SK-N-SH treated with all-trans-retinoic acid at 6 μM for 48 hours (cell line): Measurements from ENCODE around the gene SPTA1.

Experiments
- ESRRG ChIP-seq: fragments of 250-450 bp; sonication (Bioruptor Pico); IDR thresholded peaks from 2 replicates; pipeline ENCODE4 v1.6.1; 2021; ENCODE audit warnings: mild to moderate bottlenecking
- PPARA ChIP-seq: fragments of 250-450 bp; sonication (Bioruptor Pico); IDR thresholded peaks from 2 replicates; pipeline ENCODE4 v1.5.0; 2020; ENCODE audit warnings: mild to moderate bottlenecking, borderline replicate concordance
- RARB ChIP-seq: fragments of 250-450 bp; sonication (Bioruptor Pico); IDR thresholded peaks from 2 replicates; pipeline ENCODE4 v1.8.0; 2021; ENCODE audit warnings: mild to moderate bottlenecking, moderate library complexity
- ZC3H10 ChIP-seq: fragments of 250-450 bp; sonication (Bioruptor Pico); IDR thresholded peaks from 2 replicates; pipeline ENCODE4 v1.5.1; 2021; ENCODE audit warnings: mild to moderate bottlenecking, moderate library complexity
- ZFP3 ChIP-seq: fragments of 250-450 bp; sonication (Bioruptor Pico); IDR thresholded peaks from 2 replicates; pipeline ENCODE4 v1.5.0; 2020; ENCODE audit warnings: mild to moderate bottlenecking, moderate library complexity
- ZFP30 ChIP-seq: fragments of 450-650 bp; formaldehyde crosslinking; IDR thresholded peaks from 2 replicates; pipeline ENCODE4 v1.5.0; 2022; ENCODE audit warnings: mild to moderate bottlenecking, moderate library complexity
- ZNF565 ChIP-seq: fragments of 450-650 bp; formaldehyde crosslinking; conservative IDR thresholded peaks from 2 replicates; pipeline ENCODE4 v1.5.0; 2020; ENCODE audit warnings: low read depth, mild to moderate bottlenecking, moderate library complexity
- ZNF70 ChIP-seq: fragments of 450-650 bp; formaldehyde crosslinking; IDR thresholded peaks from 2 replicates; pipeline ENCODE4 v1.5.0; 2020; ENCODE audit warnings: mild to moderate bottlenecking, moderate library complexity
- TF ChIP-seq, protein P1 (sequence below): fragments of 250-450 bp; sonication (Bioruptor Pico); IDR thresholded peaks from 2 replicates; pipeline ENCODE4 v1.5.1; 2020; ENCODE audit warnings: low read depth, mild to moderate bottlenecking, moderate library complexity
- TF ChIP-seq, protein P2 (sequence below): fragments of 250-450 bp; sonication (Bioruptor Pico); IDR thresholded peaks from 2 replicates; pipeline ENCODE4 v1.8.0; 2020; ENCODE audit warnings: mild to moderate bottlenecking, moderate library complexity, borderline replicate concordance

DNA sequence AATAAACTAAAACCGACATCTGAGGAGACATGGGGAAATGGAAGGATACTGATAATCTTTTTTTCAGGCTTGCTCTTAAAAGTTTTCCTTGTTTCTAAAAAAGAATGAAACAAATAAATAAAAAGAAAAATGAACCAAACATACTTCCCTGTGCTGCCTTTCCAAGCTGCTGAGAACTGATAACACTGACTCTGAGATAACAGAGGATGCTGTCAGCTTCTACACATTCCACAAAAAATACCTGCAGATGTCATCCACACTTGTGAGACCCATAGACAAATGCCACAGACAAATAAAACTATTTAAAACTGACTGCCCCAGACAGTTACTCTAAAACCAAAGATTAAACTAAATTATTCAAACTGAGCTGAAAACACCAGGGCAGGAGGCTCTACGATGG is 46.0 kb upstream of the SPTA1 start:
- TF ChIP-seq, protein P1, sequence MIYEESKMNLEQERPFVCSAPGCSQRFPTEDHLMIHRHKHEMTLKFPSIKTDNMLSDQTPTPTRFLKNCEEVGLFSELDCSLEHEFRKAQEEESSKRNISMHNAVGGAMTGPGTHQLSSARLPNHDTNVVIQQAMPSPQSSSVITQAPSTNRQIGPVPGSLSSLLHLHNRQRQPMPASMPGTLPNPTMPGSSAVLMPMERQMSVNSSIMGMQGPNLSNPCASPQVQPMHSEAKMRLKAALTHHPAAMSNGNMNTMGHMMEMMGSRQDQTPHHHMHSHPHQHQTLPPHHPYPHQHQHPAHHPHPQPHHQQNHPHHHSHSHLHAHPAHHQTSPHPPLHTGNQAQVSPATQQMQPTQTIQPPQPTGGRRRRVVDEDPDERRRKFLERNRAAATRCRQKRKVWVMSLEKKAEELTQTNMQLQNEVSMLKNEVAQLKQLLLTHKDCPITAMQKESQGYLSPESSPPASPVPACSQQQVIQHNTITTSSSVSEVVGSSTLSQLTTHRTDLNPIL, result no peak
- TF ChIP-seq ZFP3 (no peak), ZC3H10 (CRISPR knock-in tag) (no peak), ZNF70 (CRISPR knock-in tag) (no peak), PPARA (CRISPR knock-in tag) (no peak), ZFP30 (no peak), ZNF565 (CRISPR knock-in tag) (no peak), RARB (CRISPR knock-in tag) (no peak), ESRRG (CRISPR knock-in tag) (no peak)
- TF ChIP-seq, protein P2, sequence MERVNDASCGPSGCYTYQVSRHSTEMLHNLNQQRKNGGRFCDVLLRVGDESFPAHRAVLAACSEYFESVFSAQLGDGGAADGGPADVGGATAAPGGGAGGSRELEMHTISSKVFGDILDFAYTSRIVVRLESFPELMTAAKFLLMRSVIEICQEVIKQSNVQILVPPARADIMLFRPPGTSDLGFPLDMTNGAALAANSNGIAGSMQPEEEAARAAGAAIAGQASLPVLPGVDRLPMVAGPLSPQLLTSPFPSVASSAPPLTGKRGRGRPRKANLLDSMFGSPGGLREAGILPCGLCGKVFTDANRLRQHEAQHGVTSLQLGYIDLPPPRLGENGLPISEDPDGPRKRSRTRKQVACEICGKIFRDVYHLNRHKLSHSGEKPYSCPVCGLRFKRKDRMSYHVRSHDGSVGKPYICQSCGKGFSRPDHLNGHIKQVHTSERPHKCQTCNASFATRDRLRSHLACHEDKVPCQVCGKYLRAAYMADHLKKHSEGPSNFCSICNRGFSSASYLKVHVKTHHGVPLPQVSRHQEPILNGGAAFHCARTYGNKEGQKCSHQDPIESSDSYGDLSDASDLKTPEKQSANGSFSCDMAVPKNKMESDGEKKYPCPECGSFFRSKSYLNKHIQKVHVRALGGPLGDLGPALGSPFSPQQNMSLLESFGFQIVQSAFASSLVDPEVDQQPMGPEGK (CRISPR knock-in tag), result no peak
